Measurements from ENCODE around the gene GATA3.

Gene GATA3

GRCh38 chr10:8124436-8124835 is 69.9 kb downstream of the GATA3 start:
- Histone ChIP-seq H3K4me3 (no peak overlapping the region), H3K27ac (no peak overlapping the region)
- DNase-seq (ENCODE audit: low spot score) = no peak
- TF ChIP-seq, protein P1, sequence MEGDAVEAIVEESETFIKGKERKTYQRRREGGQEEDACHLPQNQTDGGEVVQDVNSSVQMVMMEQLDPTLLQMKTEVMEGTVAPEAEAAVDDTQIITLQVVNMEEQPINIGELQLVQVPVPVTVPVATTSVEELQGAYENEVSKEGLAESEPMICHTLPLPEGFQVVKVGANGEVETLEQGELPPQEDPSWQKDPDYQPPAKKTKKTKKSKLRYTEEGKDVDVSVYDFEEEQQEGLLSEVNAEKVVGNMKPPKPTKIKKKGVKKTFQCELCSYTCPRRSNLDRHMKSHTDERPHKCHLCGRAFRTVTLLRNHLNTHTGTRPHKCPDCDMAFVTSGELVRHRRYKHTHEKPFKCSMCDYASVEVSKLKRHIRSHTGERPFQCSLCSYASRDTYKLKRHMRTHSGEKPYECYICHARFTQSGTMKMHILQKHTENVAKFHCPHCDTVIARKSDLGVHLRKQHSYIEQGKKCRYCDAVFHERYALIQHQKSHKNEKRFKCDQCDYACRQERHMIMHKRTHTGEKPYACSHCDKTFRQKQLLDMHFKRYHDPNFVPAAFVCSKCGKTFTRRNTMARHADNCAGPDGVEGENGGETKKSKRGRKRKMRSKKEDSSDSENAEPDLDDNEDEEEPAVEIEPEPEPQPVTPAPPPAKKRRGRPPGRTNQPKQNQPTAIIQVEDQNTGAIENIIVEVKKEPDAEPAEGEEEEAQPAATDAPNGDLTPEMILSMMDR (IDR thresholded peaks at IDR 0.05) = no peak
